HG02884 (cell line): ENCODE measurements around the gene TRAPPC2.
"Not testable (repeated sequence)": the region's sequence is repeated elsewhere in the genome, so short reads cannot be mapped to it uniquely, and the experiment has no call there.

Source experiments
- ATAC-seq: cut with Tn5 transposase; IDR thresholded peaks from one replicate; pipeline ENCODE4 v1.9.1; 2021; ENCODE audit warnings: mild to moderate bottlenecking, moderate library complexity; ENCODE audit not compliant: unreplicated experiment

The TRAPPC2 gene

DNA sequence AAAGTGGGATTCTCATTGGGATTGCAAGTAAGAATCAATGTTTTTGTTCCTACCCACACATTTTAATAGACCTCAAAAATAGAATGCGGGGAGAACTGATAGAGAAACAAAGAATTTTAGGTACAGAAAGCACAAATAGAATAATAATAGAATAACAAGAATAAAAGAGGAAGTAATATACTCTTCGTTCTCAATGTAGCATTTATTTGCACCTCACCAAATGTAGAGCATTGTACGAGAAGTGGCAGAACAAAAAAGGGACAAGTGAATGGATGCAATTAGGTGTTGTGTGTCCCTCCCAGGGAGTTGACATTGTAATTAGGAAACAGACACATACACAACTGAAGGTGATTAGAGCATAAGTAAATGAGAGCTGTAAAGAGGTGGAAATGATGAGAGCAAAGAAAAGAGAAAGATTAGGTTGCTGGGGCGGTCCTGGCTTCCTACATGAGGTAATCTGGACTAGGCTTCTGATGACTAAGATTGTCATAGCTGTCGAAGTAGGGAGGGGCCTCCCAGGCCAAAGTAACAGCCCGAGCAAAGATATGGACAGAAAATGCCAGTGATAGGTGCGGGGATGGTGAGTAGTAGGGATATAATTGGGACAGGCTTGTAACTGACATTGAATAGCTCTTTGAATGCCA, 35.1 kb downstream of the TRAPPC2 start:
- peak; percentile 65 for ATAC-seq

DNA sequence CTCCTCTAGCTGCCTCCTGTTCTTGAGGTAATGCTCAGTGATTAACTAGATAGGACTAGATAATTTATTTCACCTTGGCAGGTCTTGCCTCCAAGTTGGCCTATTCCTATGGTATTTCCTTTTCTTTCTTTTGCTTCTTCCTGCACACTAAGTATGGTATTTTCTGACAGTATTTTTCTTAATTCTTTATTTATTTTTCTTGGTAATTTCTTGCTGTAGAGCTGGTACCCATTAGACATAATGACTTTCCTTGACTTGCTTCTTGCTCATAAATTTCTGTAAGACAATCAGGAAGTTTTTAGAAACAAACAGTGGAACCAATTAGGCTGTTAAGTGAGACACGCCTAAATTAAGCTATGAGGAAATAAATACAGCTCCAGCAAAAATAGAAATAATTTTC, 36.0 kb downstream of the TRAPPC2 start:
- ATAC-seq, result no peak

DNA sequence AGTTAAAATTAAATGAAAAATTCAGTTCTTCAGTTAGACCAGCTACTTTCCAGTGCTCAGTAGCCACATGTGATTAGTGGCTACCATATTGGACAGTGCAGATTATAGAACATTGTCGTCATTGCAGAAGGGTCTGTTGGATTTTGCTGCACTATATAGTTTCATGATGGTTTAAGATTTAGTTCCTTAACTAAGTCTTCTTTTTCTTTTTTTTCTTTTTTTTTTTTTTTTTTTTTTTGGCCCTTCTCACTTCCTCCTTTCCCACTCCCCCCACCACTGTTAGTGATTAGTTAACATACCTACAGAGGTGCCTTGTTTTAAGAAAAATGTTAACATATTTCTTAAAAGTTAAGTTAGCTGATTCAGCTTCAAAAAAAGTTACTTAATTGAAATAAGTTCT, 36.4 kb downstream of the TRAPPC2 start:
- ATAC-seq, result no peak

DNA sequence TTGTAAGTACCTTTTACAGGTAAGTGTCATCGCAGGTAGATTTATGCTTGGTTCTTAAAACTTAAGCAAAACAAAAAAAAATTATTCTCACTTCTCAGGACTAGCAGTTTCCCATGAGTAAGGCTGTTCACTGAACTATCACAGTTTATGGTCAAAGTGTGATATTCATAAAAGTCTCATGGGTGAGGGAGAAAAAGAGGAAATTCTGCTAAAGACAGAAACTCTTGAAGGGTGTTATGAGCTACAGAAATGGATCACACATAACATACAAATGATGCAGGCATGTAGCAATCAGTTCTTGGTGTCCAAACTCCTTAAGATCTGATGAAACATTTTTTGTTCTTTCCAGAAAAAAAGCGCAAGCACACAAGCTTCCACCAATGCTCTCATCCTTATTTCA, 37.0 kb downstream of the TRAPPC2 start:
- peak; percentile 47 for ATAC-seq

DNA sequence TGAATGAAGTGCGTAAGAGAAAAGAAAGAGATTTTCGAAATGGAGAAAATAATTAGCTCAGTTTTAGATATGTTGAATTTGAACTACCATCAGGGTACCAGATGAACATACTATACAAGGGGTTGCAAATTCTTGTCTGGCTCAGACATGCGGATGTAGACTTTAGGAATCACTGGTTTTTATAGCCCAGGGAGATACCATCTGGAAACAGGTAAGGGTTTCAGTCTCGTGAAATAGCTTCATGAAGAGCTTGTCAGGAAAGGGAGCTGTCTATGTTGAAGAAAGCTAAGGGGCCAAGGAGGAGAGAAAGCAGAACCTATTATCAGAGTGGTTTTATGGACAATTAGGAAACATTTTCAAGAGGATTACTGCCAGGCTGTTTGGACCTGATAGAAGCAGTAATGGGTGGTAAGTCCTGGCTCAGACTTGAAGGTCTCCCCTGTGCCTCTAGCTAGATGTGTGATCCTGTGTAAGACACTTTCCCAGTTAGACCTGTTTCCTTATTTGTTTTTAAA, 38.8 kb downstream of the TRAPPC2 start:
- no peak for ATAC-seq

DNA sequence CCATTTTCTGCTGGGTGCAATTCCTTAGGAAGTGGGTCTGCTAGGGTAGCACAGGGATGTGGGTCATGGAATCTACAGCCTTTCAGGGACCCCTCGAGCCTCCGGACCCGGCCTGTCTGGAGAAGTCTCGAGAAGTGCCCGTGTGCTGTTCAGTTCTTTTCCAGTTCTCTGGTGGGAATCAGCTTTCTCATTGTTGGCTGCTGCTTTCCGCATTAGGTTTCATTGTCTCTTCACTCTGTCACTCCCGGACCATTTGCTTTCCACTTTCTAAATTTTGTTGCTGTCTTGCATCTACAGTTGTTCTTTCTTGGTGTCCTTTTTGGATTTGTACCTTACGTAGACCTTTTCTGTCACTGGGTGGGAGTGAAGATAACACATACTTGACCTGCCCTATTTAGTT, 39.4 kb downstream of the TRAPPC2 start:
- no peak for ATAC-seq

DNA sequence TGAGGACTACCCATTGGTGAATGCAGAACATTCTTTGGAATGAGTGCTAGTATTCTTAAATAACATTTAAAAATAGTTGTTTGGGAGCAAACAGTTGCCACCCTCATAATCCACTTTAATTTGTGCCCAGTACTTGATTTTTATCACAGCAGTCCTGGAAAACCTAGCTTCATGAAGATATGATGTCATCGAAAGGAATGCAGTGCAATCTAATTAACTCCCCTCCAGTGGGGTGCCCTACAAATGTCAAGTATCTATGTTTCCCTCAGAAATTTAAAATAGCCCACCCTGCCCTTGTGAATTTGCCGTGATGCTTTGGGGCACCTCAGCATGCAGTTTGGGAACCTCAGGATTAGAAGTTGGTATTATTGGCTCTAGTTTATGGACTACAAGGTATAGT, 40.1 kb downstream of the TRAPPC2 start:
- ATAC-seq, result no peak

DNA sequence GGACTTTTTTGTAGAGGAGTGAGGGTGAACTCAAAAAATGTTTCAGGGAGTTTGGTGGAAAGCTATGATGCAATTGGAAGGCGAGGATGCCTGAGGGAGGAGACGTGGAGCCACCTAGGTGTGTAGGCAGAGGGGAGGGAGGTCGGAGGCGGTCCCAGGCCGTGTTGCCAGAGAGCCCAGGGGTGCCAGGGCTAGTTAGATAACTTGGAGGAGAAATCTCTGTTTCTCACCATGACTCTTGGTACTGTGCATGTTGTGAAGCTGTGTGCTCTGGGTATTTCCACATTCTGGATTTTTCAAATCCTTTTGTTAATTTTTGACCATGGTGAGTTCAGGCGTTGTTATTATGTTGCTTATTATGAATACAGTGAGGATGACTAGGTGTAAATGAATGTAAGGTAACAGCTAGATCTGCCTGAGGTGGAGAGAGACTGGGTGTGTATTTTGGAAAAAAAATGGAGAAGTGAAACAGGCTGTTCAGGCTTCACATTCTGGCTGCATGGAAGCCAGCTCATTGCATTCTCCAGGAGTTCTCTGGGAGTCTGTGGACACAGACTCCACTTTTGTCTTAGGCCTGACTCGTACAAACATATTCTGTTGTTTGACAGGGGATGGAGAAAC, 41.0 kb downstream of the TRAPPC2 start:
- no peak for ATAC-seq

DNA sequence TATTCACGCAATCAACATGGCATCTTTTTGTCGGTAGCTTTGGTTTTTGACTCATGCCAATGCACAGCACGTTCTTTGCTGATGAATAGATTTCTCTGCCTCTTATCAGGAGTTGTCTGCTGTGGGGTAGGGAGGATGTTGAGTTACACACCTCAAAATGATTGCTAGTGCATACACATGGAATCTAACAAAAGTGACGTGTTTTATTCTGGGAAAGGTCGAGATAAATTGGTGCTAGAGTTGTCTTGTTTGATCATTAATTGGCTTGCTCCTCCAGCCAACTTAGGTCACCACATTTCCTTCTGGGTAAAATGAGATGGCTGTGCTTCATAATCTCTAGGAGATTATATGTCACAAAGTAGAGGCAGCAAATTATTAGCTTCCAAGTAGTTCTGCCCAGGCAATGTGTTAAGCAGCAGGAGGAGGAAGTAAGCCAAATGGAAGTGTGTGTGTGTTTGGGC, 41.6 kb downstream of the TRAPPC2 start:
- ATAC-seq, result no peak

DNA sequence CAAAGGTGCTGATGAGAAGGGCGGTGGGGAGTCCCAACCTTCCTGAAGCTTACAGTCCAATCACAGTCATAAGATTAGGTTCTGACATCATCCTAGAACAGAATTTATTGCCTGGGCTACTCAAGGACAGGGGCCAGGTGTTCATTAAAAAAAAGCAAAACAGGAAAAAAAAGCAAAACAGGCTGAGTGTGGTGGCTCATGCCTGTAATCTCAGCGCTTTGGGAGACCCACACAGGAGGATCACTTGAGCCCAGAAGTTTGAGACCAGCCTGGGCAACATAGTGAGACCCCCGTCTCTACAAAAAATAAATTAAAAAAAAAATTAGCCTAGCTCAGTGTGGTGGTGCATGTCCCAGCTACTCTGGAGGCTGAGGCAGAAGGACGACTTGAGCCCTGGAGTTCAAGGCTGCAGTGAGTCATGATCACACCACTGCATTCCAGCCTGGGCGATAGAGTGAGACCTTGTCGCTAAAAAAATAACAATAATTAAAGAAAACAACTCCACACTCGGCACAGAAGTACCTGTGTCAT, 42.5 kb downstream of the TRAPPC2 start:
- ATAC-seq, result no peak

DNA sequence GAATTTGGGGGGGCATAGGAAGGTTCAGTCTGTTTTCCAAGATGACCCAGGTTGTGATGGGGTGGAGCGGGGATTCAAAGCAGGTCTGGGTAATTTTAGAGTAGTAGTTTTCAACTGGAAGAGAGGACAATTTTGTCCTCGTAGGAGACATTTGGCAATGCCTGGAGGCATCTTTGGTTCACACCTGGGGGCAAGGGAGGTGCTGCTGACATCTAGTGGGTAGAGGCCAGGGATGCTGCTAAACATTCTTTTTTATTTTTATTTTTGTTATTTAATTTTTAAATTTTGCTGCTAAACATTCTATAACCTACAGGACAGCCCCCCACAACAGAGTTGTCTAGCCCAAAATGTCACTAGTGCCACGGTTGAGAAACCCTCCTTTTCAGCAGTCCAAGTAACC, 43.6 kb downstream of the TRAPPC2 start:
- ATAC-seq, result no peak

DNA sequence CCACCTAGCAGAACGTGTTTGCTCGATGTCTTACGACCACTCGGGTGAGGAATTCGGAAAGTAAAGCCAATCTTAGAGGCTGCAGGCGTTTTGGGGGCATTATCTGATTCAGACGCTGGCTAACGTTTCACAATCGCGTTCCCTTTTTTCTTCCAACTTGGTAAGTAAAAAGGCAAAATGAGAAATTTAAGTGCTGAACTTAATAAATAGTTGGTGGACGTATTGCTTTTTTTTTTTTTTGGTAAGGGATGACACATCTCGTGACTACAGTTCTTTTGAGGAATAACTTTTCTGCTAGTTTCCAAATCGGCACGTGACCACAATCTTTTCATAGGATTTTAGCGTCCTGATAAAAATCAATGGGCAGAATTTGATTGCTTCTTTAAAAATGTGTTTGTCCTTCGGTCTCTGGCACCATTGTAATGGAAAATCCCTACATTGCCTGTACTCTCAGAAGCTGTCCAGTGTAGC, 44.6 kb downstream of the TRAPPC2 start:
- ATAC-seq, result no peak

DNA sequence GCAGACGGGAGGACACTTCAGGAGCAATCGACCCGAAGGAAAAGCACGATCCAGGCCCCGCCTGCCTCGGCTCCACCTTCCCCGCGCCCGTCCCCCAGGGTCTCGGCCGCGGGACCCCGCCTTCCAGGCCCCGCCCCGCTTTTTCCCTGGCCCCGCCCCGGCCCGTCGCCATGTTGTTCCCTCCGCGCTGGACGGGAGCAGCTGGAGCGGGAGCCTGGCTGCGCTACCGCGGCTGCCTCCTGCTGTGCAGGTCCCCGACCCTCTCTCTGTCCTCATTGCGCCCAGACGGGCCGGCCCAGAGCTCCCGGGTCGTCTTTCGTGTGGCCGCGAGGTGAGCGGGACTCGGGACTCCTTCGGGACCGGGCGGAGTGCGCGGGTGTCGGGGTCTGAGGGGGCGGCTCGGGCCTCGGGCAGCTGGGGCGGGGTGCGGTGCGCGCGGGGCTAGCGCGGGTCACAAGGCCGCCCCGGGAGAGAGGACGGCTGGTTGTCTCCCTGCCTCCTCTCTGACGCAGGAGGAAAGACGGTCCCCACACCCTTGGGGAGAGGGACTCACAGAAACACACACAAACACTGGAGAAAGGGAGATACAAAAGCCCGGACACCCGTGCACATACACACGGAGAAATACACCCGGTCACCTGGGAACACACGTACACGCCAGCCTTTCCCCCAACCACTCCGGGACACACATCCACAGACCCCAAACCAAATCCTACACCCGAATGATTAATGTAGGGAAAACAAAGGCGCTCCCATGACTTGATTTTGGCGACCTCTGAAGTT, 45.3 kb downstream of the TRAPPC2 start, which contains the start of gene RAB9A:
RAB9A (plus strand) TSS at position 171 of the 783 bp plus-strand sequence. CDS start 19,619 bp downstream, outside the sequence.
- peak; percentile 61 for ATAC-seq

DNA sequence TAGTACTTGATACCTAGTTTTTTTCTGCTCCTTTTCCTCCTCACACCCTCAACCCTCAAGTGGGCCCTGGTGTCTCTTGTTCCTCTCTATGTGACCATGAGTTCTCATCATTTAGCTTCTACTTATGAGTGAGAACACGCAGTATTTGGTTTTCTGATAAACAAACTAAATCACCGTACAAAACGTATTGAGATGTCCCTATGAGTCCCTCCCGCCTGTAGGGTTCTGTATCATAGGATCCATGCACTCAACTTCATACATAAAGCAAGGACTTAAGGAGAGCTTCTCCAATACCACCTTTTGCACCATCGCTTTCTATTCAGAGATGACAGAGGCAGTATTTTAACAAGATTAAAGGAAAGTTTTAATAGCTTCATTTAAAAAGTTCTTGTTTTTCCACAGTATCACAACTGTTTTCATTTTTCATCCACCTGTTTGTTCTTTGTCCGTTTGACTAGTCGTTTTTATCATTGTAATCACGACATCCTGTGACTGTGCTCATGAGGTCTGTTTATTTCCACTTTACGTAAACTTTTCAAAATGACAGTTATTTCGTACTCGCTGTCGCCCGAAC, 45.9 kb downstream of the TRAPPC2 start:
- ATAC-seq, result no peak

DNA sequence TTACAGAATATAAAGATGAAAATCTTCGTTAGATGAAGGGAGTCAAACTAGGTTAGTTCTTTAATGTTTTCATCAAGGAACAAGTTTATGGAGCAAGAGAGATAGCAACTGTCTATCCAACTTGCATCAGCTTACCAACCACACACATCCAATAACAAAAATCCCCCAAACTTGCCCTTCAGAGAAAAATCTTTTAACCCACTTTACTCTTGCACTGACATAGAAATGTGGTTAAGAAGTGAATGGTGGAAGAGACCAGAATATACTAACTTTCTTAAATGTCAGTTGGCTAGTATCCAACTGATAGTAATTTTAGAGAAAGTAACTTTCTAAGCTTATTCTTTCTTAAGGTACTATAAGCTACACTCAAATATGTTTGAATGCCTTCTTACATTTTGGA, 47.2 kb downstream of the TRAPPC2 start:
- no peak for ATAC-seq

DNA sequence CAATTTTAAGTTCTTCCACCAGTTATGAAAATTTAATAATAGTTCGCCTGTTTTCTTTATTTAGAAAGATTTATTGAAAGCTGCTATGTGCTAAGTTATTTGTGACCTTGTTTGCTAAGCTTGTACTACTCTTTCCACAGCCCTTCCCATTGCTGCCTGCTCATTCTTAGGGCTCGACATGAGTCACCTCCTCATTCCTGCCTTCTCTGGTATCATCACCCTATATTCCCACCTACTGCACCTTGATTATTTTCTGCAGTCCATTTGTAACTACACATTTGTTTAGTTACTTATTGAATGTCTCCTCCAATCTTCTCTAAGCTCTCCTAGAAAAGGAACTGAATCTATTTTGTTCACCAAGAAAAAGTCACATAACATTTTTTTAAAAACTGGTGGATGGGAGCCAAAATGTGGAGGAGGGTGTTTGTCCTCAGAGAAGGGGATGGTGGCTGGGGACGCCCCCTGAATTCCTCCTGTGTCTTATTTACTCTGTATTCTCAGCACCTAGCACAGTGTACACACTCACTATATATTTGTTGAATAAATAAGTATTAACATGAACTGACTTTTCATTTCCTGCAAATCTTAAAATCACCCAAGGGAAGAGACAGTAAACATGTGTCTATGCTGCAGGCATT, 49.2 kb downstream of the TRAPPC2 start:
- ATAC-seq, result no peak

DNA sequence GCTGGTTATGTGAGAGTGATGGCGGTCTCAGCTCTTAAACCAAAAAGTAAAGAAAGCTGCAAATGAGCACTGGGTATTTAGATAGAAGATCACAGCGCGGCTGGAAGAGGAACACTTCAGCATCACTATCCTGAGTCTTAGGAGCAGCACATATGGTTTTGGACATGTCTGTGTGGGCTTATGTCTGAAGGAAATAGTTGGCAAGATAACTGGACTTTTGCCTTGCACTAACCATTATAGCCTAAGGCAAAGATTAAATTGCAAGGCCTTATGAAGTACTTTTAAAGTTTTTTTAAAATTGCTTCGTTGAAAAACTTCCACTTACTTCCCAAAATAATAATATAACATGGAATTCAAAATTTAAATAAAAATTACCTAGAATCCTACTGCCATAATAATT, 50.1 kb downstream of the TRAPPC2 start:
- ATAC-seq, result no peak

DNA sequence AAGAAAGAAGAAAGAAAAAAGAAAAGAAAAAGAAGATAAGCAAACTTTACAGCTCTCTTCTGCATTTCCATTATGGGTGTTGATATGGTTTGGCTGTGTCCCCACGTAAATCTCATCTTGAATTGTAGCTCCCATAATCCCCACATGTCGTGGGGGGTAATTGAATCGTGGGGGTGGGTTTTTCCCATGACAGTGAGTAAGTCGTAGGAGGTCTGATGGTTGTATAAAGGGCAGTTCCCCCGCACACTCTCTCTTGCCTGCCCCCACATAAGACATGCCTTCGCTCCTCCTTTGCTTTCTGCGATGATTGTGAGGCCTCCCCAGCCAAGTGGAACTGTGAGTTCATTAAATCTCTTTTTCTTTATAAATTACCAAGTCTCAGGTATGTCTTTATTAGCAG, 52.8 kb downstream of the TRAPPC2 start:
- no peak for ATAC-seq

DNA sequence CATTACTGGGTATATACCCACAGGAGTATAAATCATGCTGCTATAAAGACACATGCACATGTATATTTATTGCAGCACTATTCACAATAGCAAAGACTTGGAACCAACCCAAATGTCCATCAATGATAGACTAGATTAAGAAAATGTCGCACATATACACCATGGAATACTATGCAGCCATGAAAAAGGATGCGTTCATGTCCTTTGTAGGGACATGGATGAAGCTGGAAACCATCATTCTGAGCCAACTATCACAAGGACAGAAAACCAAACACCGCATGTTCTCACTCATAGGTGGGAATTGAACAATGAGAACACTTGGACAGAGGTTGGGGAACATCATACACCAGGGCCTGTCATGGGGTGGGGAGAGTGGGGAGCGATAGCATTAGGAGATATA, 54.7 kb downstream of the TRAPPC2 start:
- not testable (repeated sequence) for ATAC-seq

DNA sequence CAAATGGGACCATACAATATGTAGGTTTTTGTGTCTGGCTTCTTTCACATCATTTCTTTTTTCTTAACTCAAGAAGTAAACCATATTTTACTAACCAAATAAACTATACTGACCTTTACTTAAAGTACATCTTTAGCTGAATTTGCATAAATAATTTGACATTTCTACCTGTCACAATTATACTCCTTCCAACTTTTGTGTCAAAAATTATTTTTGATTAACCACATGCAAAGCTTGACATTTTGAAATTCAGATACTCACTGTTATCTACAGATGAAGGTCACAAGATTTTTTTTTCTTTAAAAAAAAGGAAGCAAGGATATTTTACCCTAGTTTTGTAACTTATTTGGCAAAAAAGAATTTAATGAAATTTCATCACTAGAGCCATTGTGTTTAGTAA, 57.5 kb downstream of the TRAPPC2 start:
- ATAC-seq, result no peak

DNA sequence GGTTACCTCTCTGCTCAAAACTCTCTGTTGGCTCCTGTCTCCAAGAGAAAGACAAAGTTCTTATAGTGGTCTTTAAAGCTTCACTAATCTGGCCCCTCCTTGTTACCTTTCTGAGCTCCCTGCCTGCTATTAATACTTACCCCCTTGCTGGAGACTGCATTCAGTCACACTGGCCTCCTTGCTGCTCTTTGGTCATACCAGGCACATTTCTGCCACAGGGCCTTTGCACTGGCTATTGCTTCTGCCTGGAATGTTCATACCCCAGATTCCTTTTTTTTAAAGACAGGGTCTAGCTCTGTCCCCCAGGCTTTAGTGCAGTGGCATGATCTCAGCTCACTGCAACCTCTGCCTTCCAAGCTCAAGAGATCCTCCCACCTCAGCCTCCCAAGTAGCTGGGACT, 61.4 kb downstream of the TRAPPC2 start:
- no peak for ATAC-seq
